Activated T-cell treated with anti-CD3 and anti-CD28 coated beads, Interleukin-2, amount 50 U/mL, for 24 hours (primary cell): ENCODE data around the gene MYL3.
"Not testable (repeated sequence)": the region's sequence is repeated elsewhere in the genome, so short reads cannot be mapped to it uniquely, and the experiment has no call there.

ENCODE experiments used
- DNase-seq: peaks from one replicate; pipeline ENCODE4 v3.0.0-alpha.2; 2020
- H3K27ac Mint-ChIP-seq: 2 replicates; pipeline ENCODE4 v1.8.0; 2020; ENCODE audit warnings: mild to moderate bottlenecking, mixed read lengths
- H3K27me3 Mint-ChIP-seq: 2 replicates; pipeline ENCODE4 v1.8.0; 2020; ENCODE audit warnings: mixed read lengths
- H3K36me3 Mint-ChIP-seq: 2 replicates; pipeline ENCODE4 v1.8.0; 2020; ENCODE audit warnings: low read depth, mixed read lengths
- H3K4me1 Mint-ChIP-seq: 2 replicates; pipeline ENCODE4 v1.8.0; 2020; ENCODE audit warnings: low read depth, mixed read lengths
- H3K4me3 Mint-ChIP-seq: 2 replicates; pipeline ENCODE4 v1.8.0; 2020; ENCODE audit warnings: mild to moderate bottlenecking, moderate library complexity, mixed read lengths
- H3K9me3 Mint-ChIP-seq: 2 replicates; pipeline ENCODE4 v1.8.0; 2020; ENCODE audit warnings: mixed read lengths

Gene MYL3

DNA sequence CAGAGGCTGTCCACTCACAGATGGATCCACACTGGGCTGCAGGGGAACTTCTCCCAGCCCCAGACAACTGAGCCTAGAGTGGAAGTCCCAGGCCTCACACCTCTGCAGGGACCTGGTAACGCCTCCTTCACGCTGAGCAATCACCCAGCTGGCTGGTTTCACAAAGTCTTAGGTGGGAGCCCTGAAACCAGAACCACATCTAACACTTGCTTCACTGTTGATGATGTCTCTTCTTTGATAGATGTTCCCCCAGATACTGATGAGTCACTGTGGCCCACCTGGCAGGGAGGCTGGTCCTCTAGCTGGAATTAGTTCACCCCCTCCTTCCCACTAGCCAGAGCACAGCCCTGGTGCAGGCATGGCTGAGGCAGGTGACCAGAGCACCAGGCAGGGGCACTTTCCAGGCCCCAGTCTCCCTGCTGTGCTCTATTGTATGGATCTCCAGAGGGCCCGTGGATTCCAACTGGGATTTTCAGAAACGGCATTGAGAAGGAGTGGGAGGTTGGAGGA, 33.5 kb downstream of the MYL3 start:
- peak; percentile 60 for DNase-seq
- H3K4me1 Mint-ChIP-seq = peaks cover 14% of the 10 kb centered on the region
- H3K4me3 Mint-ChIP-seq = no peak overlapping the region
- no peaks in the 10 kb centered on the region for H3K27me3 Mint-ChIP-seq
- no peaks in the 10 kb centered on the region for H3K36me3 Mint-ChIP-seq
- peak overlapping the region; percentile 48 for H3K27ac Mint-ChIP-seq
- no peaks in the 10 kb centered on the region for H3K9me3 Mint-ChIP-seq

DNA sequence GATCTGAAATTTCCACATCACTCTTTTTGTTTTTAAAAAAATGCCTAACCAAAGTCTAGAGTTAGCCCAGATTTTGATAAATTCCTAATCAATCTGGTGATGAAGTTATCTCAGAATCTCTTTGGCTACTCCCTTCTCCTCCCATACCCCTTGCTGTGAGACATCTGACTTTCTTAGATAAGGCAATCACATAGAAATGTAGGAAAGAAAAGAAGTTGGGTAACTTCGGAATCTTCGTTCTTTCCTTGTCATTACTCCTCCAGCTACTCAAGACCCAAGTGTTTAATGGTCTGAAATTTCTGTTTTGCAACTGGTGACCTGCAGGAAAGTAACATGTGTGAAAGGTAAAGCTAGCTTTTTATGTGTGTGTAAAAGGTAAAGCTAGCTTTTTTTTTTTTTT, 37.8 kb downstream of the MYL3 start:
- H3K36me3 Mint-ChIP-seq = peaks cover 4% of the 10 kb centered on the region

GRCh38 chr3:46824211-46824970, 38.9 kb downstream of the MYL3 start:
- no peak overlapping the region for H3K4me3 Mint-ChIP-seq
- H3K36me3 Mint-ChIP-seq = peaks cover 4% of the 10 kb centered on the region
- H3K9me3 Mint-ChIP-seq = peaks cover 16% of the 10 kb centered on the region
- no peak overlapping the region for H3K27ac Mint-ChIP-seq
- peaks cover 10% of the 10 kb centered on the region for H3K27me3 Mint-ChIP-seq
- DNase-seq = no peak
- peaks cover 4% of the 10 kb centered on the region for H3K4me1 Mint-ChIP-seq

More for the DNA sequence above, 37.8 kb downstream of the MYL3 start:
- Mint-ChIP-seq H3K4me3 (no peak overlapping the region), H3K9me3 (peaks cover 16% of the 10 kb centered on the region), H3K4me1 (peaks cover 14% of the 10 kb centered on the region), H3K27me3 (peaks cover 10% of the 10 kb centered on the region), H3K27ac (no peak overlapping the region)
- no peak for DNase-seq

DNA sequence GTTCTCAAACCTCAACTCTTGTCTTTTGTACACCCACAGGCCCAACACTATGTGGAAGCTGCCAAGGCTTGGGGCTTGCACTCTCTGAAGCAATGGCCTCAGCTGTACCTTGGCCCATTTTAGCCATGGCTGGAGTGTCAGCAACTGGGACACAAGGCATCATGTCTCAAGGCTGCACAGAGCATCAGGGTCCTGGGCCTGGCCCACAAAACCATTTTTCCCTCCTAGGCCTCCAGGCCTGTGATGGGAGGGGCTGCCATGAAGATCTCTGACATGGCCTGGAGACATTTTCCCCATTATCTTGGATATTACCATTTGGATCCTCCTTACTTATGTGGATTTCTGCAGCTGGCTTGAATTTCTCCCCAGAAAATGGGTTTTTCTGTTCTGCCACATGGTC, 39.9 kb downstream of the MYL3 start:
- peaks cover 16% of the 10 kb centered on the region for H3K9me3 Mint-ChIP-seq
- H3K4me3 Mint-ChIP-seq, DNase-seq, H3K27ac Mint-ChIP-seq, H3K27me3 Mint-ChIP-seq, H3K4me1 Mint-ChIP-seq, H3K36me3 Mint-ChIP-seq: not testable (repeated sequence)

GRCh38 chr3:46821553-46821952, 41.7 kb downstream of the MYL3 start:
- H3K9me3 Mint-ChIP-seq = peaks cover 16% of the 10 kb centered on the region
- no peak overlapping the region for H3K27ac Mint-ChIP-seq
- peaks cover 10% of the 10 kb centered on the region for H3K27me3 Mint-ChIP-seq
- no peaks in the 10 kb centered on the region for H3K4me1 Mint-ChIP-seq
- no peak overlapping the region for H3K4me3 Mint-ChIP-seq
- H3K36me3 Mint-ChIP-seq = peaks cover 4% of the 10 kb centered on the region
- DNase-seq = no peak

DNA sequence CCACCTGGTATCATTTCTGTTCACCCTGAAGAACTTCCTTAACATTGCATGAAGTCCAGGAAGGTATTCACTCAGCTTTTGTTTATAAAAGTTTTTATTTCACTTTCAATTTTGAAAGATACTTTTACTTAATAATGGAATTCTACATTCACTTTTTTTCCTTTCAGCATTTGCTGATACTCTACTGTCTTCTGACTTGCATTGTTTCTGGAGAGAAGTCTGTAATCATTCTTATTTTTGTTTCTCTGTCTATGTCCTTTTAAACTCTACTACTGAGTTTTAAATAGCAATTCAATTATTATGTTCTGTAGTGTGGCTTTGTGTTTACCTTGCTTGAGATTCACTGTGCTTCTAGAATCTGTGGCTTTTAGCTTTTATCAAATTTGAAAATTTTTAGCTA, 42.4 kb downstream of the MYL3 start:
- DNase-seq = no peak
- H3K27ac Mint-ChIP-seq = no peak overlapping the region
- no peak overlapping the region for H3K4me3 Mint-ChIP-seq
- H3K36me3 Mint-ChIP-seq = peaks cover 4% of the 10 kb centered on the region
- peaks cover 16% of the 10 kb centered on the region for H3K9me3 Mint-ChIP-seq
- no peaks in the 10 kb centered on the region for H3K4me1 Mint-ChIP-seq
- H3K27me3 Mint-ChIP-seq = peaks cover 10% of the 10 kb centered on the region

GRCh38 chr3:46812237-46812791, 50.9 kb downstream of the MYL3 start:
- no peaks in the 10 kb centered on the region for H3K9me3 Mint-ChIP-seq
- peaks cover 12% of the 10 kb centered on the region for H3K4me1 Mint-ChIP-seq
- H3K36me3 Mint-ChIP-seq = no peaks in the 10 kb centered on the region
- H3K27me3 Mint-ChIP-seq = peaks cover 22% of the 10 kb centered on the region
- DNase-seq = peak; percentile 85
- H3K27ac Mint-ChIP-seq = no peak overlapping the region
- peak overlapping the region; percentile 61 for H3K4me3 Mint-ChIP-seq

DNA sequence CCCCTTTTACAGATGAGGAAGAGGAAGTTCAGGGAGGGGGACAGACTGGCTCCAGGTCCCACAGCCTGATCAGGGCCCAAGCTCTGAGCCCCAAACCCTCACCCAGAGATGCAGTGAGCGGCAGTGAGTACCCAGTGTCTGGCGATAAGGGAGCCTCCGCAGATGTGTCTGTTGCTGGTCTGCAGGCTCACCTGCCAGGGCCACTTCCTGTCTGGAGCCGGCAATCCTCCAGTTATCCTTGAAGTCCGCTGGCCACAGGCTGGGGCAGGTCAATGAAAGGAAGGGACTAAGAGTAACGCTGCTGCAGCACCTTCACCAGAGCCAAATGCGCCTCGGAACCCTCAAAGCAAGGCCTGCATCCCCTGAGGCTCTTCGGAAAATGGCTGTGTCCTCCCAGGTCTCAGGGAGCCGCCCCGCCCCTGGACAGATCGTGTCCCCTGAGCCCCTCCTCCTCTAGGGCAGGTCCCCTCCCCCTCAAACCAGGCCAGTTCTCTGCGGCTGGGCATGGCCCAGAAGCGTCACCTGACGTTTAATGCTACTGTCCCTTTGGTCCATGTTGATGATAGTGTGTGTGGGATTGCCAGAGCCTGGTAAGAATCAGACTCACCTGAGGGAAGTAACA, 51.5 kb downstream of the MYL3 start:
- Mint-ChIP-seq H3K4me1 (peaks cover 12% of the 10 kb centered on the region), H3K4me3 (no peak overlapping the region)

GRCh38 chr3:46808766-46809165, 54.5 kb downstream of the MYL3 start:
- H3K4me3 Mint-ChIP-seq, H3K36me3 Mint-ChIP-seq, DNase-seq, H3K9me3 Mint-ChIP-seq, H3K27ac Mint-ChIP-seq: not testable (repeated sequence)
- peaks cover 12% of the 10 kb centered on the region for H3K4me1 Mint-ChIP-seq
- H3K27me3 Mint-ChIP-seq = peaks cover 14% of the 10 kb centered on the region

More for the DNA sequence above, 51.5 kb downstream of the MYL3 start:
- DNase-seq = no peak
- Mint-ChIP-seq H3K9me3 (no peaks in the 10 kb centered on the region), H3K27me3 (peaks cover 22% of the 10 kb centered on the region), H3K27ac (no peak overlapping the region), H3K36me3 (no peaks in the 10 kb centered on the region)
